ENCODE results near the gene TRPM1.

- TF ChIP-seq POLR2A (IDR thresholded peaks at IDR 0.05) = no peak
- TF ChIP-seq, protein P1, sequence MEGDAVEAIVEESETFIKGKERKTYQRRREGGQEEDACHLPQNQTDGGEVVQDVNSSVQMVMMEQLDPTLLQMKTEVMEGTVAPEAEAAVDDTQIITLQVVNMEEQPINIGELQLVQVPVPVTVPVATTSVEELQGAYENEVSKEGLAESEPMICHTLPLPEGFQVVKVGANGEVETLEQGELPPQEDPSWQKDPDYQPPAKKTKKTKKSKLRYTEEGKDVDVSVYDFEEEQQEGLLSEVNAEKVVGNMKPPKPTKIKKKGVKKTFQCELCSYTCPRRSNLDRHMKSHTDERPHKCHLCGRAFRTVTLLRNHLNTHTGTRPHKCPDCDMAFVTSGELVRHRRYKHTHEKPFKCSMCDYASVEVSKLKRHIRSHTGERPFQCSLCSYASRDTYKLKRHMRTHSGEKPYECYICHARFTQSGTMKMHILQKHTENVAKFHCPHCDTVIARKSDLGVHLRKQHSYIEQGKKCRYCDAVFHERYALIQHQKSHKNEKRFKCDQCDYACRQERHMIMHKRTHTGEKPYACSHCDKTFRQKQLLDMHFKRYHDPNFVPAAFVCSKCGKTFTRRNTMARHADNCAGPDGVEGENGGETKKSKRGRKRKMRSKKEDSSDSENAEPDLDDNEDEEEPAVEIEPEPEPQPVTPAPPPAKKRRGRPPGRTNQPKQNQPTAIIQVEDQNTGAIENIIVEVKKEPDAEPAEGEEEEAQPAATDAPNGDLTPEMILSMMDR (IDR thresholded peaks at IDR 0.05) = no peak
Observed at GRCh38 chr15:31149088-31149505, 47.6 kb upstream of the TRPM1 start.
